HG03439 (cell line): Measurements from ENCODE around the gene PHF23.
A peak's percentile ranks its signal among the peaks of the same experiment; 100 is the strongest.

Experiments used
- ATAC-seq: cut with Tn5 transposase; IDR thresholded peaks from one replicate; pipeline ENCODE4 v1.9.1; 2021; ENCODE audit warnings: mild to moderate bottlenecking, moderate library complexity; ENCODE audit not compliant: unreplicated experiment

The PHF23 gene

GRCh38 chr17:7207120-7208001 lies 31.9 kb downstream of the PHF23 start:
- ATAC-seq = no peak

DNA sequence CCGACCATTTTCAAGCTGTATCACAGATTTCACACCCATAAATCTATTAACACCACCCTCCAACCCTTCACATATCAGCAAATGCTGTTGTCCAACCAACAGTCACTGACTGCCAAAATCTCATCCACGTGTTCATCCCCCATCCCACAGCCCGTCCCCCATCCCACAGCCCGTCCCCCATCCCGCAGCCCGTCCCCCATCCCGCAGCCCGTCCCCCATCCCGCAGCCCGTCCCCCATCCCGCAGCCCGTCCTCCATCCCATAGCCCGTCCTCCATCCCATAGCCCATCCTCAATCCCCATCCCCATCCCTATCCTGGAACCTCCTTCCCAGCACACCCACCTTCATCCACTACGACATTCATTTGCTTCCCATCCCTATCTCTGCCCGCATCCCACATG lies 33.7 kb downstream of the PHF23 start:
- ATAC-seq = no peak

GRCh38 chr17:7204828-7205461 lies 34.3 kb downstream of the PHF23 start:
- peak; percentile 78 for ATAC-seq

DNA sequence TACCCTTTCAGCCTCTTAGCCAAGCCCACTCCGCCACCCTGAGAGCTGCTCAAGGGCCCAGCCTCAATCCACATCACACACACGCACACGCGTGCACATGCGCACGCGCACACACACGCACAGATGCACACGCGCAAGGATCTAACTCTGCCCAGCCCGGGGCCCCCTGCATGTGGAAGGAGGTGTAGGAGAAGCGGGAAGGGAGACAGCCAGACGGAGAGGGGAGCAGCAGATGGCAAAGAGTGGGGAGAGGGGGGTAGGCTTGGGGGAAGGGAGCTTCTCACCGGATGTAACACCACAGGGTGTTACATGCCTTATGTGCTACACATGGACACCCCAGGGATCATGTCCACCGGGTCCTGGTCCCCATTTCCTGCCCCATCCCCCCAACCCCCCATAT lies 34.9 kb downstream of the PHF23 start:
- ATAC-seq = no peak

GRCh38 chr17:7203391-7203790 lies 35.9 kb downstream of the PHF23 start:
- ATAC-seq = no peak

DNA sequence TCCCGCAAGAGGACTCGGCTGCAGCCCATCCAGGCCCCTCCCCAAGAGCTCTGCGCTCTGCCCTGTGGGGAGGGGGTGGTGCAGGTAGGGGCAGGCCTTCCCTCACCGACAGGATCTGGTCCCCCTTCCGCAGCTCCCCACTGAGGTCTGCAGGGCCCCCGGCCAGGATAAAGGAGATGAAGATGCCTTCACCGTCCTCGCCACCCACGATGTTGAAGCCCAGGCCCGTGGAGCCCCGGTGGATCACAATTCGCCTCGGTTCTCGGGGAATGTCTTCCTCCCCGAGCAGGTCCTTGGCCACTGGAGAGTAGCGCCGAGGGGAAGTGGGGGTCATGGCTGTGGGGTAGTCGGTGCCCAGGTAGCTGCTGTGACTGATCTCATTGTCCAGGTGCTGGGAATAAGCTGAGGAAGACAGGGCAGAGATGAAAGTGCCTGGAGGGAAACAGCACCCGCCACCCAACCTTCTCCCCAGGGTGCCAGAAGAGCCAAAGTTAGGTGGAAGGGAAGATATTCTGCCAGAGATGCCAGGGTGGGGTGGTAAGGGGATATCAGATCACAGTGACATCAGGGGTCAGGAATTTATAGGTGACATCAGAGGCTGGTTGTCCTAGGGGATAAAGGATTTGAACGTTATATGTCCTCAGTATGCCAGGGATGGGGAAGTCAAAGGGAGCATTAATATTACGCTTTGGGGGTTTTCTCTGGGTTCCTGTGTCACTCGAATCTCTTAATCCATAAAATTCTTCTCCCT lies 42.4 kb downstream of the PHF23 start:
- ATAC-seq = no peak

- ATAC-seq = no peak
Measured at GRCh38 chr17:7195971-7196370, 43.3 kb downstream of the PHF23 start.

DNA sequence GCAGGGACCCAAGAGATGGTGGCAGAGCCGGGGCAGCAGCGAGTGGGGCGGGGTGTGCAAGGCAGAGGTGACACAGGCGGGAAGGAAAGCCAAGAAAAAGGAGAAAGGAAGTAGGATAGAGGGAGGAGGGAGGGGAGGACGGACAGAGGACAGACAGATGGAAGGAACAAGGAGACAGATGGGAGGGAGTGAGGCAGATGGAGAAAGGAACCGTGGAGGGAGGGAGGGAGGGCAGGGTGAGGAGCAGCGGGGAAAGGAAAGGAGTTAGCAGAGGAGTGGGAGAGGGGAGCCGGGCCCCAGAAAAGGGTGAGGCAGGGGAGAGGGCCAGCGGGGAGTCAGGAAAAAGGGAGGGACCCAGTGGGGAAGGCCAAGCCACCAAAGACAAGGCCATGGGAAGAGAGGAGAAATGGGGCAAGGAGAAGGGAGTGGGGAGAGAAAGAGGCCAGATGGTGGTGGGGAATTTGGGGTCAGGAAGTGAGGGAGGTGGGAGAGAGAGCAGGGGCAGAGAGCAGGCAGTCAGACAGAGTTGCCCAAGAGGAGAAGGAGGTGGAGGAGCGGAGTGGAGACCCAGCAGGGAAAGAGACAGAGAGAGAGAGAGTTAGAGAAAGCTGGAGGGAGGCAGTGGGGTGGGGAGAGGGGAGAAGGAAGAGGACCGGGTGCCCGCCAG lies 46.9 kb downstream of the PHF23 start:
- no peak for ATAC-seq

DNA sequence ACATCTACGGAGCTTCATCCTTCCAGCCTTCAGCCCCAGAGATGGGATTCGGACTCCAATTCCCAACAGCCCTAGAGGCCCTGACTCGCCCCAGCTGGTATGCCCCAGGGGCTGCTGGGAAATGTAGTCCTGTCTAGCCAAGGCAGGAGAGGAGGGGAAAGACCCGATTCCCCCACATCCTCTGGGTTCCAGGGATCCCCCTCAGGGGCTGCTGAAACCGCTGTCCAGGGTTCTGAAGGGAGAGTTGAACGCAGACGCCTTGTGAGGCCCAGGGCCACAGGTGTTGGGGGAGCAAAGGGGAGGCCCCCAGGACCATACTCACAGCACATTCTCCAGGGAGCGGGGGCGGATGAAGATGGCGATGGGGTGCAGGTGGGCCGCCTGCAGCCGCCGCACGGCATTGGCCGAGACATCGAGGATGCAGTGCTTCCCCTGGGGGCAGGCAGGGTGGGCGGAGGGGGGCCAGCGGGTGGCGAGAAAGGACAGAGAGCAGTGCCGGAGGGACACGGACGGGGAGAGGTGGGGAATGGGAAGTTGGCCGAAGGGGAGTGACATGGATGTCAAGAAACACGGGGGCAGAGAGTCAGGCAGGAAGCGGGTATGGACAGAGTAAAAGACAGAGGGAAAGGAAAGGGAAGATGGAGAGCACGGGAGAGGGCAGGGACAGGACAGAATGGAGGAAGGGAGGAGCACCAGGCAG lies 47.5 kb downstream of the PHF23 start:
- ATAC-seq = no peak

DNA sequence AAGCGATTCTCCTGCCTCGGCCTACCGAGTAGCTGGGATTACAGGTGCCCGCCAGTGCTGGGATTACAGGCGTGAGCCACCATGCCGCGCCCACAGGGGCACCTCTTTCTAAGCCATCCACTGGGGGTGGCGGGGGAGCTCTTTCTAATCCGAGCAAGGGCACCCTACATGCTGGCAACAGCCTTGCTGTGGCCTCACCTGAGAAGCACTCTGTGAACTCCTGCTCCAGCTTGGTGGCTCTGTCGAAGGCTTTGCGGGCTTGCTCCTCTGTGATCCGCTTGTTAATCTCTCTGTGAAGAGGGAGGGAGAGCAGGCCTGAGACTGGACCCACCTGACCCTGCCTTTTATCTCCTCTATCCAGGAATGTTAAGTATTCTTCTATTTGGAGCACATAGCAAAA lies 48.2 kb downstream of the PHF23 start:
- no peak for ATAC-seq

- ATAC-seq = no peak
Measured at GRCh38 chr17:7190276-7190917, 48.9 kb downstream of the PHF23 start.

DNA sequence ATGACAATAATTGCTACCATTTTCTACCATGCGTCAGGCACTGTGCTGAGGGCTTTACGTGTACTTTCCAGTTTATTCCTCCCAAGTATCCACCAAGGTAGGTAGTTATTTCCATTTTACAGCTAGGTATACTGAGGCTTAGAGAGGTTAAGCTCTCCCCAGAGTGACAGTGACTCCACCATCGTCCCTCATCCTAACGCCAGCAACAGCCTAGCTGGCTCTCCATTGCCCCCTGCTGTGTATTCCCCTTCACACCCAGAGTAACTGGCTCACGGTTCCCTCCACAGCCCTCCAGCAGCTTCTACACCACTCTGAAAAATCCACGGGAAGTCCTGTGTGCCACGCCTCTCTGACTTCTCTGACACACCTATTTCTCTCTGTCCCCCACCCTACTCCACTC lies 53.0 kb downstream of the PHF23 start:
- ATAC-seq = no peak
